SK-N-SH treated with all-trans-retinoic acid at 6 μM for 48 hours (cell line): Measurements from ENCODE around the gene SDHA.

ENCODE experiments used
- ARNTL ChIP-seq: fragments of 450-650 bp; formaldehyde crosslinking; IDR thresholded peaks from 2 replicates; pipeline ENCODE4 v1.5.0; 2020; ENCODE audit warnings: low read depth, mild to moderate bottlenecking, moderate library complexity, borderline replicate concordance
- BACH2 ChIP-seq: fragments of 250-450 bp; sonication (Bioruptor Pico); IDR thresholded peaks from 2 replicates; pipeline ENCODE4 v1.9.0; 2021; ENCODE audit warnings: mild to moderate bottlenecking, borderline replicate concordance
- CSDC2 ChIP-seq: fragments of 250-450 bp; sonication (Bioruptor Pico); IDR thresholded peaks from 2 replicates; pipeline ENCODE4 v1.5.0; 2020; ENCODE audit warnings: mild to moderate bottlenecking, moderate library complexity
- ZFP30 ChIP-seq: fragments of 450-650 bp; formaldehyde crosslinking; IDR thresholded peaks from 2 replicates; pipeline ENCODE4 v1.5.0; 2022; ENCODE audit warnings: mild to moderate bottlenecking, moderate library complexity
- ZNF565 ChIP-seq: fragments of 450-650 bp; formaldehyde crosslinking; conservative IDR thresholded peaks from 2 replicates; pipeline ENCODE4 v1.5.0; 2020; ENCODE audit warnings: low read depth, mild to moderate bottlenecking, moderate library complexity
- ZNF70 ChIP-seq: fragments of 450-650 bp; formaldehyde crosslinking; IDR thresholded peaks from 2 replicates; pipeline ENCODE4 v1.5.0; 2020; ENCODE audit warnings: mild to moderate bottlenecking, moderate library complexity
- ZNF8 ChIP-seq: fragments of 450-650 bp; formaldehyde crosslinking; IDR thresholded peaks from 2 replicates; pipeline ENCODE4 v1.5.0; 2020; ENCODE audit warnings: mild to moderate bottlenecking, moderate library complexity
- TF ChIP-seq, protein P1 (sequence below): fragments of 250-450 bp; sonication (Bioruptor Pico); IDR thresholded peaks from 2 replicates; pipeline ENCODE4 v1.5.1; 2021; ENCODE audit warnings: mild to moderate bottlenecking, moderate library complexity
- TF ChIP-seq, protein P2 (sequence below): fragments of 250-450 bp; sonication (Bioruptor Pico); IDR thresholded peaks from 2 replicates; pipeline ENCODE4 v1.8.0; 2020; ENCODE audit warnings: mild to moderate bottlenecking, moderate library complexity, borderline replicate concordance
- TF ChIP-seq, protein P3 (sequence below): fragments of 250-450 bp; sonication (Bioruptor Pico); IDR thresholded peaks from 2 replicates; pipeline ENCODE4 v1.5.1; 2020; ENCODE audit warnings: low read depth, mild to moderate bottlenecking, moderate library complexity

DNA sequence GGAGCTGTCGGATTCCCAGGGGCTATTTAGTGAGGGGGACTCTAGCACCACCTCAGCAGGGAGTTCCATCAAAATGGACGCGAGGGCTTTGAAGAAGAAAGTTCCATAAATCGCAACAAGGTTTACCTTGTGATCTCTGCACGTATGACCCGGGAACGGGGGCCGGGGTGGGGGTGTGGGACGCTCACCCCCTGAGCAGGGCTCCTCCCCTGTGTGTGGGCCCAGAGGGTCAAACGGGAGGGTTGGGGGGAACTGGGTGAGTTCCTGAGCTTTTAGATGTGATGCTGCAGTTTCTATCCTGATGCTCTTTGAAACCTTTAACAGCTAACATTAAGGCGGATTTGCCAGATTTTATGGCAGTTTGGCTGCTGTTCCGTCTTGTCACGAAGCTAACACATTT, 45.7 kb upstream of the SDHA start:
- TF ChIP-seq, protein P1, sequence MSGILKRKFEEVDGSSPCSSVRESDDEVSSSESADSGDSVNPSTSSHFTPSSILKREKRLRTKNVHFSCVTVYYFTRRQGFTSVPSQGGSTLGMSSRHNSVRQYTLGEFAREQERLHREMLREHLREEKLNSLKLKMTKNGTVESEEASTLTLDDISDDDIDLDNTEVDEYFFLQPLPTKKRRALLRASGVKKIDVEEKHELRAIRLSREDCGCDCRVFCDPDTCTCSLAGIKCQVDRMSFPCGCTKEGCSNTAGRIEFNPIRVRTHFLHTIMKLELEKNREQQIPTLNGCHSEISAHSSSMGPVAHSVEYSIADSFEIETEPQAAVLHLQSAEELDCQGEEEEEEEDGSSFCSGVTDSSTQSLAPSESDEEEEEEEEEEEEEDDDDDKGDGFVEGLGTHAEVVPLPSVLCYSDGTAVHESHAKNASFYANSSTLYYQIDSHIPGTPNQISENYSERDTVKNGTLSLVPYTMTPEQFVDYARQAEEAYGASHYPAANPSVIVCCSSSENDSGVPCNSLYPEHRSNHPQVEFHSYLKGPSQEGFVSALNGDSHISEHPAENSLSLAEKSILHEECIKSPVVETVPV = no peak
- TF ChIP-seq BACH2 (CRISPR knock-in tag) (no peak), ARNTL (CRISPR knock-in tag) (no peak), ZFP30 (CRISPR knock-in tag) (no peak), ZNF8 (CRISPR knock-in tag) (no peak), ZNF565 (CRISPR knock-in tag) (no peak), CSDC2 (CRISPR knock-in tag) (no peak), ZNF70 (CRISPR knock-in tag) (no peak)
- TF ChIP-seq, protein P2, sequence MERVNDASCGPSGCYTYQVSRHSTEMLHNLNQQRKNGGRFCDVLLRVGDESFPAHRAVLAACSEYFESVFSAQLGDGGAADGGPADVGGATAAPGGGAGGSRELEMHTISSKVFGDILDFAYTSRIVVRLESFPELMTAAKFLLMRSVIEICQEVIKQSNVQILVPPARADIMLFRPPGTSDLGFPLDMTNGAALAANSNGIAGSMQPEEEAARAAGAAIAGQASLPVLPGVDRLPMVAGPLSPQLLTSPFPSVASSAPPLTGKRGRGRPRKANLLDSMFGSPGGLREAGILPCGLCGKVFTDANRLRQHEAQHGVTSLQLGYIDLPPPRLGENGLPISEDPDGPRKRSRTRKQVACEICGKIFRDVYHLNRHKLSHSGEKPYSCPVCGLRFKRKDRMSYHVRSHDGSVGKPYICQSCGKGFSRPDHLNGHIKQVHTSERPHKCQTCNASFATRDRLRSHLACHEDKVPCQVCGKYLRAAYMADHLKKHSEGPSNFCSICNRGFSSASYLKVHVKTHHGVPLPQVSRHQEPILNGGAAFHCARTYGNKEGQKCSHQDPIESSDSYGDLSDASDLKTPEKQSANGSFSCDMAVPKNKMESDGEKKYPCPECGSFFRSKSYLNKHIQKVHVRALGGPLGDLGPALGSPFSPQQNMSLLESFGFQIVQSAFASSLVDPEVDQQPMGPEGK (CRISPR knock-in tag) = no peak
- TF ChIP-seq, protein P3, sequence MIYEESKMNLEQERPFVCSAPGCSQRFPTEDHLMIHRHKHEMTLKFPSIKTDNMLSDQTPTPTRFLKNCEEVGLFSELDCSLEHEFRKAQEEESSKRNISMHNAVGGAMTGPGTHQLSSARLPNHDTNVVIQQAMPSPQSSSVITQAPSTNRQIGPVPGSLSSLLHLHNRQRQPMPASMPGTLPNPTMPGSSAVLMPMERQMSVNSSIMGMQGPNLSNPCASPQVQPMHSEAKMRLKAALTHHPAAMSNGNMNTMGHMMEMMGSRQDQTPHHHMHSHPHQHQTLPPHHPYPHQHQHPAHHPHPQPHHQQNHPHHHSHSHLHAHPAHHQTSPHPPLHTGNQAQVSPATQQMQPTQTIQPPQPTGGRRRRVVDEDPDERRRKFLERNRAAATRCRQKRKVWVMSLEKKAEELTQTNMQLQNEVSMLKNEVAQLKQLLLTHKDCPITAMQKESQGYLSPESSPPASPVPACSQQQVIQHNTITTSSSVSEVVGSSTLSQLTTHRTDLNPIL (CRISPR knock-in tag) = no peak
